Measurements from ENCODE around the gene MYO15B.
A peak's percentile ranks its signal among the peaks of the same experiment; 100 is the strongest.

MYO15B gene

DNA sequence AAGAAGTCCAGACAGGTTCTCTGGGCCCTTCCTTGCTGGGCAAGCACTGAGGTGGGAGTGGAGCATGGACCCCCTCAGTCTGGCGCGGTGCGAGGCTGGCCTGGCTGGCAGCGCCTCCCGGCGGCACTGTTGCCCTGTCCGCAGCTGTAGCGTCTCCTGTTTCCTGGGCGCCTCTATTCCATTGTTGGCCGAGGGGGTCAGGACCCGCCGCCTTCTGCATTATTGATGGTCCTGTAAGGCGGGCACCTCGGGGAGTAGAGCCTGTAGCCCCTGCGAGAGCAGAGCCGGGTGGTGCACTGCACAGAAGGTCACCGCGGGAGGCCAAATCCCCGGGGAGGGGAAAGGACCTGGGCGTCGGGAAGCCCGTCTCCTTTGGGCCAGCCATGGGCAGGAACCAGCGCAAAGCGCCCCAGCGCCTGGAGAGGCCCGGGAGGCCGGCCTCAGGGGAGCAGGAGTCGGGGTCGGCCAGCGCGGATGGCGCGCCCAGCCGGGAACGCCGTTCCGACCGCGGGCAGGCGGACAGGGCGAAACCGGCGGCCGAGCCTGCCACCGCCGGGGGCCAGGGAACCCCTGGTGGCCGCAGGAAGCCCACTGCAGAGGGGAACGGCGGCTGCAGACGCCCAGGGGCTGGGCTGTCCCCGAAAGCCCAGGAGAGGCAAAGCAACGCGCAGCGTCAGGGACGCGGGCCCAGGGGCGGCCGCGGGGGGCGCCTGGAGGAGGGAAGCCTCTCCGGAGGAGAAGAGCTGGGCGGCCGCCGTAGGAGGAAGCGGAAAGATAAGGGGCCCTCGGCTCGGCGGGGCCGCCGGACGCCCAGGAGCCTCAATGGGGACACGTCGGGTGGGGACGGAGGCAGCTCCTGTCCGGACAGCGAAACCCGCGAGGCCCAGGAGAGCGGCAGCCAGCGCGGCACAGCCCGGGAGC lies at the start of gene MYO15B:
Gene MYO15B (plus strand): TSS at position 126 of the 921 bp plus-strand sequence. CDS start 258 bp downstream, at position 384.
- peak; percentile 53 to 56 for DNase-seq

DNA sequence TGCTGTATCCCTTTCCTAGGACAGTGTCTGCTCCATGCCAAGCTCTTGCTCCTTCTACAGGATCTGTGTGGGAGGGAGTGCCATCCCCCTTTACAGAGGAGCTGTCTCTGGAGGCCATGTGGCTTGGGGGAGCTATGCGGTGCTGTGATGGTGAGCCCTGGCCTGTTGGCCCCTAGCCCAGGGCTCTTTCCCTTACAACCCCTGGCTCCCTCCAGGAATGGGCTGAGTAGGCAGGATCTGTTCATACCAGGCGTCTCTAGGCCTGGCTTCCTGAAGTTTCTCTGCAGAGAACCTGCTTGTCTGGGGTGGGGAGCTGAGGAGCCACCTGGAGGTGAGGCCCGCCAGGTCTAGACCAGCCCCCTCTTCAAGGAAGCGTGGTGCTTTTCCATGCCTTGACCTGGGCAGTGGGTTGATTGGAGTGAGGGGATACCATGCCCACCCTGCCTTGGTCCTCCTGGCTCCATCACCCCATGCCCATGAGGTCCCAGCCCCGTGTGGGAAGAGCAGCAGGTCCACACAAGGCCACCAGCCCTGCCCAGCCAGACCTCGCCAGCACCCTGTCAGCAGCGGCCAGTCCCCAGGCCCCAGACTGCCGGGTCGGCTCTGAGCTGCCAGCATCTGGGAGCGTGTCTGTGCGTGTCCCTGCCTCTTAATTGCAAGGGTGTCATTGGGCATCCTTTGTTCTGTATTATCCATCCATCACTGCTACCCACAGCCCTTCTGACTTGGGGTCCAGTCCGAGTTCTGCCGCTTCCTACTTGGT lies 47.5 kb upstream of the MYO15B start:
- DNase-seq = no peak

- no peak for DNase-seq
Measured at GRCh38 chr17:75540923-75541503, 46.6 kb upstream of the MYO15B start.

- no peak for DNase-seq
Measured at GRCh38 chr17:75542229-75542628, 45.4 kb upstream of the MYO15B start.

DNA sequence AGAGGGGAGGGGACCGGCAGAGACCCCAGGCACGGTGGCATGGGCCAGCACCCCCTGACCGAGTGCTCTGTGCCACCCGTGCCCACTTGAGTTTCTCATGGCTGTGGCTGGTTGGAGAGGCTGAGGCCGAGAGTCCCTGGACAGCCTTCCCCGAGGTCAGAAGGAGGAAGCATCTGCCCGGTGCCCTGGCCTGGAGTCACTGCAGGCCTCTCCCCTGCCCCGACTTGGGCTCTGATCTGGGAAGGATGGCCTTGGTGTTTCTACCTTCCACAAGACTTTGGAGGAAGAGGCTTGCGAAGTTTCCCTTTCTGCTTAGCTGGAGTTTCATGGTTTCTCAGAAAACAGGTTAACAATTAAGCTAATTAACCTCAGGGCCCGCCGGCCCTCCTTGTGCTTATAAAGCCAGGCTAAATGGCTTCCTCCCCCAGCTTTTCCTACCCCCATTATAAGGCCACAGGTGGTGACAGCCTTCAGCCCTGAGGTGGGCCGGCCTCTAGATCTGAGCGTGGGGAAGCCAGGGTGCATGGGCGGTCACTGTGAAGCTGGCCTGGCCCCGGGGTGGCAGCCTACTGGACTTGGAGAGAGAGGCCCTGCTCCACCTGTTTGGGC lies 44.8 kb upstream of the MYO15B start:
- DNase-seq = no peak

- no peak for DNase-seq
Measured at GRCh38 chr17:75544250-75544649, 43.4 kb upstream of the MYO15B start.

DNA sequence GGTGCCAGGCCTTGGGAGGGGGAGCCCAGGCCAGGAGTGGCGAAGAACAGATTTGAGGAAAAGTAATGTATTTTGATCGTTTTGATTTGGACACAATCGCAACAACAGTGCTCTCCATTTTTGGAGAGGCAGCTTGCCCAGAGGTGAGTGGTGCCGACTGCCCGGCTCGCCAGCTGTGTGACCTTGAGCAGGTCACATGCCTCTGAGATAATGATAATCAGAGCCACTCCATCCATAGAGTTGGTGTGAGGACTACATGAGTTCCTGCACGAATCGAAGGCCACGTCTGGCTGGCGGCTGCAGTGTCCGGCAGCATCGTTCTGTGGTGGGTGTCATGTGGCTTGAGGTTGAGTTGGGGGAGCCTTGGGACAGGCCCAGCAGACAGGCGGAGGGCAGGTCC lies 41.4 kb upstream of the MYO15B start:
- no peak for DNase-seq

- no peak for DNase-seq
Measured at GRCh38 chr17:75547091-75547490, 40.5 kb upstream of the MYO15B start.

GRCh38 chr17:75548813-75549212 lies 38.8 kb upstream of the MYO15B start:
- no peak for DNase-seq

DNA sequence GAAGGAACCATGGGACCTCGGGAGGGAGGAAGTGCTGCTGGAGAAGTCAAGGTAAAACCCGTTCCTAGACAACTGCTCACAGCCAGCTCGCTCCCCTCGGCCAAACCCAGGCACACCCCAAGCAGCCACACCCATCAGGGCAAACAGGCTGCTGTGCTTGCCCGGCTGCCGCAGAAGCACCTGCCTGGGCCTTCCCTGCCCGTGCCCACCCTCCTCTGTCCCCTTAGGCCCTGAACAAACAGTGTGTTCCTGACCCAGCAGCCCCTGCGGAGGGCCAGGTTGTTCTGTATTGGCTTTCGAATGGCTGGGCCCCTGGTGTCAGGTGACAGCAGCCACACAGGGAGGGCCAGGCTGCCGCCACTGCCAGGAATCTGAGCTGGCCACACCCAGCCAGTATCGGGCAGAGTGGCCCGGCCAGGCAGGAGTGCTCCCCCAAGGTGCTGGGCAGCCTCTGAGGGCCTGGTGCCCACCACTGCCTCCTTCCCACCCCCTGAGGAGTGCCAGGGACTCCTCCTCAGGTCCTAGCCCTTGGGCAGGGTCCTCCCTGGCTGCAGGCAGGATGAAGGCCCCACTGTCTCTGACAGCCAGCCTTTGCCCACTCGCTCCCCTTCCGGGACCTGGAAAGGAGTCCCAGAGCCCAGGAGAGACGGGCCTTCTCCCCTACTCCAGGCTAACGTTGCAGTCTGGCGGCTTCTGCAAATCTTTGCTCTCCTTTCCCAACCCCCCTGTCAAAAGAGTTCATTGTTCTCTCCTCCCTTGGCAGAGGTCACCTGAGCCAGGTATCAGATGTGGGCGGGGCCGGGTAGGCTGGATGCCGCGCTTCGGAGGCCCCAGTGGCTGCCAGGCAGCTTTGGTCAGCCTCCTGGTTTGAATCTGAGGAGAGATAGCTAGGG lies 38.1 kb upstream of the MYO15B start:
- DNase-seq = no peak

DNA sequence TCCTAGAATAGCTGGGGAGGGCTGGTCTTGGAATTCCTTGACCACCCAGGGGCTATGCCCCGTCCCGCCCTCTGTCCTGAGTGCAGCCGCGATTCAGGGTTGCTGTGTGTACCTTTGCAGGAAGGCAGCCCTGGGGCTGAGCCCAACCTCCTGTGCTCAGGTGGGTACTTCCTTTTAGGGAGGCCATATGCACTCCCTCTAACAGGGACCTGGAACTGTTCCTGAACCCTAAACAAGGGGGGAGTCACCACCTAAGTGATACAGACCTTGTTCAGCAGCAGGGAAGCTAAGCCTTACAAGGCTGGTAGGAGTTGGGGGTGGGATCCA lies 37.5 kb upstream of the MYO15B start:
- DNase-seq = no peak

DNA sequence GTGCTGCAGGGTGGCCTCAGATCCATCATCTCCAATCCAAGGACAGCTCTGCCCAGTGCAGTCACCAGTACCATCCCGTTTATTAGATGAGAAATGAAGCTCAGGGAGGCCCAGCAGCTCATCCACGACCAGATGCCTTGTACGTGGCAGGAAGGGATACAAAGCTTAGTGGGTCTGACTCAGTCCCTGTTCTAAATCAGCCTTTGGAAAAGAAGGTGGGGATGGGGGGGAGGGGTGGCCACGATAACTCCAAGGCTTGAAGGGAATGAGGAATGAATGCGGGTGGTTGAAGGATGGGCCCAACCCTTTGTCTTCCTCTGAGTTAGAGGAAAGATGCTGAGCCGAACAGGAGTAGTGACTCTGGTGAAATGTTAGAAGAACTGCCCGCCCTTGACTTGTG lies 36.3 kb upstream of the MYO15B start:
- DNase-seq = no peak

DNA sequence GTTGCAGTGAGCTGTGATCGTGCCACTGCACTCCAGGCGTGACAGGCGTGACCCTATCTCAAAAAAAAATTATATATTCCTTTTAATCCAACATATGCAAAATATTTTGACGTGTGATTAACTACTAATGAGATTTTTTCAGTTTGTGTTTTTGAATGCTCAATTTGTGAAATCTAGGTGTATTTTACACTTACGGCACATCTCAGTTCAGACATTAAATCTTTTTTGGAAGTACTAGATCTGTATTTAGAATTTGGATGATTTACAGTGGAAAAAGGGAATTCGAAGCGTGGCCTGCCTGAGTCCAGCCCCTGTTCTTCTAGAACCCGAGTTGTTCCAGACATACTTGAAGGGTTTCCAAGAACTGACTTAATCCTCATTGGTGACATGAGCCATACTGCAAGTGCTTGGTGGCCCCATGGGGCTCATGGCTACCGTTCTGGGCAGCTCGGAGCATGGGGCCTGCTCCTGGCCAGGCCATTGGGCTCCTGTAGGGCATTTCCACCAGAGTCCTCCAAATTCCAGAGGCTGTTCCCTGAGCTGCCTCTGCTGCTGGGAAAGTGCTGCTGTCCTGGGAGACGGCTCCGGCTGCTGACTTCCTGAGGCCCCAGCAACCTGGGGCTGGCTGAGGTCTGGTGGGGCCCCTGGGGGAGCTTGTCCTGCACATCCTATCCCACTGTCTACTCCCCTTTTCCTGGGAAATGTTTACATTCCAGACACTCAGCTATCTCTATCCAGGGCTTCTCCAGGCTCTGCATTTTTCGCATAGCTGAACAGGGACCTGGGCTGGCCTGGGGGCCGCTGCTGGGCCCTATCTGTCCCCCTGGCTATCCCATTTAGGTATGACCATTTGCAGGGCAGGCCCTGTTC lies 34.9 kb upstream of the MYO15B start:
- DNase-seq = no peak

DNA sequence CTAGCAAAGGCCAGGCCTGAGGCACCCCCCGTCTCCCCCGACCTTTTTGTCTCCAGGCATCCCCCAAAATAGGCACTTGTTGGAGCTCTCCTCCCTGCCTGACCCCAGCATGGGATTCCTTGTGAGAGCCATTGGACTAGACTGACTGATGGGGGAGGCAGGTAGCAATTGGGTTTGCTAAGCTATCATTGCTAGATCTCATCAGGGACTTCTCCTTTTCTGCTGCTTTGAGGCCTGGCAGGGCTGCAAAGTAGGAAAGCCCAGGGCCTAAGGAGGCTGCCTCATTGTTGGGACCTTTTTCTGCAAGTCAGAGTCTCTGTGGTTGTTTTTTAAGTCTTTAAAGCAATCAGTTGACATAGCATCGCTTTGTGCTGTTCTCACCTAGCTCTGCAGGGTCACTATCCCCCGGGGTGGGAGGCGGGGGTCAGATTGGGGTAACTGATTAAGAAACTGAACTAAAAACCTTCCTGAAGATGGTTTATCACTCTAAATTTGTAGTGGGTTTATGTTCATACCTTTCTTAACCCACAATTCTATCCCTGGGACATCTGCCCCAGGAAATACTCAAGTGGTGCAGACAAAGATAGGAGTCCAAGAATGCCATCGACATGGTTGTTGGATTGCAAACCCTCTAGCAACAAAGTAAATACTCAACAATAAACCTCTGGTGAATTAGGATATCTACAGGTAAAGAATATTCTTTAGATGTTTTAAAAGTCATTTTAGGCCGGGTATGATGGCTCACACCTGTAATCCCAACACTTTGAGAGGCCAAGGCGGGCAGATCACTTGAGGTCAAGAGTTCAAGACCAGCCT lies 34.1 kb upstream of the MYO15B start:
- no peak for DNase-seq

- DNase-seq = no peak
Measured at GRCh38 chr17:75555679-75556153, 31.9 kb upstream of the MYO15B start.

DNA sequence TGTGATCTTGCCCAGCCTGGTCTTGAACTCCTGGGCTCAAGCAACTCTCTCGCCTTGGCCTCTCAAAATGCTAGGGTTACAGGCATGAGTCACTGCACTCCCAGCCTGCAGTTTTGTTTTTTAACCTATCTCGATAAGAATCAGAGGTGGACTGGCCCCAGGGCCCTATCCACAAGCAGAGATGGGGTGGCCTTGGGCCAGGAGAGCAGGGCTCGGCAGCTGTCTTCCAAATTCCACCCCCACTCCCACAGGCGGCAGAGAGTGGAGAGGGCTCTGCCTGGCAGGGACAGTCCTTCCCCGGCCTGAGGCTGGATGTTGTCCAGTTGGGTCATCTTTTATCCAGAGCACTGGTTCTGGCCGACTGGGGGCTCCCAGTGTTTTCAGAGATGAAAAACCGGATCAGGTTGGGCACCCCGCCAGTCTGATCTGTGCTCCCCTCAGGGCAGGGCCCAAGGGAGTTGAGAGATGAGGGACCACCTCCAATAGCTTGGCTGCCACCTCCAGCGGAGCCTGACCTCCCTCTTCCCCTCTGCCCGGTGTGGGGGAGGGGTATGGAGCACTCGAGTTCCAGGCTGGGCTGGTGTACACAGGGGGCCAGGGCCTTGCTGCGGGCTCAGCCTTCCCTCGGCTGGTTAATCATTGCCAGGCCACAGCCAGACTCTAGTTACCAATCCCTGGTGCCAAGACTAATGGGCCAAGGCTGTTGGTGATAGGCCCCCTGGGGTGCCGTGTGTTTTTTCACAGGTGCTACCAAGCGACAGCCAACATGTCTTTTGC lies 30.3 kb upstream of the MYO15B start:
- DNase-seq = no peak

DNA sequence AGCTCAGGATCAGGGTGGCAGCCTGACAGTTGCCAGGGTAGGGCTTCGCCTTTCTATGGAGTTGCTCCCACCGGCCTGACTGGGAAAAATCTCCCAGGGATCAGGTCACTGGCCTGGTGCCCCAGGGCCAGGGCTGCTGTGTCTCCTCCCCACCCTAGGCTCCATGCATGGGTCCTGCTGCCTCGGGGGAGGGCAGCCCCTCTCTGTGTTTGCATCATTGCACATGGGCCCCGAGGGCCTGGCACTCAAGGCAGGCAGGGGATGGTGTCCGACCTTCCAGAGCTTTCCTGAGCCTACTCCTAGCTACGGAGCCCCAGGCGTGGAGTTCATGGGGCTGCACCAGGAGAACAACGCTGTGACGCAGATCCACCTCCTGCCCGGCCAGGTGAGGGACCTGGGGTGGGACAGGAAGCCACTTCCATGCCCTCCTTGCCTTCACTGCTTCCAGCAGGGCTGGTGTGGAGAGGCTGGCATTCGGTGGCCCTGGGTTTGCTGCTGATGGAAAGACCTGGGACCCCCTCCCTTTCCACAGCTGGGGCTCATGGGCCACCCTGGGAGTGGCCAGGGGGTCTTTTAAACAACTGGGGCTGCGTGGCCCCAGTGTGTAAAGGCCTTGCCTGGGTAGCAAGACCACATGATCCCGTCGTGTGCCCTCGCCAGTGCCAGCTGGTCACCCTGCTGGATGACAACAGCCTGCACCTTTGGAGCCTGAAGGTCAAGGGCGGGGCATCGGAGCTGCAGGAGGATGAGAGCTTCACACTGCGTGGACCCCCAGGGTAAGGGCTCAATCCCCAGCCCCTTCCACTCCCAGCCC lies 29.5 kb upstream of the MYO15B start:
- no peak for DNase-seq
